Endodermal cell (in vitro differentiated cells): ENCODE data around the gene INSYN2B. TPM values are rescaled to one million over a fixed set of nuclear protein-coding genes. Genes with fewer than 3 reads are reported as not detected.

Source experiments
- DNase-seq: peaks from one replicate; pipeline ENCODE4 v3.0.0-alpha.2; 2017
- H3K27ac ChIP-seq: 2 replicates; pipeline ENCODE4 v1.5.1; 2013; ENCODE audit warnings: mild to moderate bottlenecking, low read depth, low read length, moderate library complexity
- H3K27me3 ChIP-seq: 2 replicates; pipeline ENCODE4 v1.6.1; 2013; ENCODE audit warnings: mild to moderate bottlenecking, low read length, moderate library complexity; ENCODE audit not compliant: insufficient read depth, control insufficient read depth, poor library complexity, severe bottlenecking
- H3K36me3 ChIP-seq: 2 replicates; pipeline ENCODE4 v1.7.0; 2013; ENCODE audit warnings: mild to moderate bottlenecking, low read length, moderate library complexity; ENCODE audit not compliant: control insufficient read depth, insufficient read depth
- H3K4me1 ChIP-seq: one replicate; pipeline ENCODE4 v1.7.0; 2013; ENCODE audit warnings: low read length; ENCODE audit not compliant: control insufficient read depth, insufficient read depth
- H3K4me3 ChIP-seq: 2 replicates; pipeline ENCODE4 v1.5.1; 2013; ENCODE audit warnings: mild to moderate bottlenecking, low read length, moderate library complexity
- H3K9ac ChIP-seq: 2 replicates; pipeline ENCODE4 v1.6.1; 2013; ENCODE audit warnings: mild to moderate bottlenecking, low read length, moderate library complexity; ENCODE audit not compliant: poor library complexity, severe bottlenecking; ENCODE audit errors: extremely low read depth
- H3K9me3 ChIP-seq: 2 replicates; pipeline ENCODE4 v1.6.1; 2013; ENCODE audit warnings: mild to moderate bottlenecking, low read length, moderate library complexity; ENCODE audit not compliant: control insufficient read depth
- H3K27ac Mint-ChIP-seq: 2 replicates; pipeline ENCODE4 v1.8.0; 2020; ENCODE audit warnings: mixed read lengths
- H3K27me3 Mint-ChIP-seq: 2 replicates; pipeline ENCODE4 v1.8.0; 2021; ENCODE audit warnings: mild to moderate bottlenecking, mixed read lengths; ENCODE audit not compliant: insufficient read depth
- H3K36me3 Mint-ChIP-seq: 2 replicates; pipeline ENCODE4 v1.8.0; 2020; ENCODE audit warnings: low read depth, mixed read lengths
- H3K4me1 Mint-ChIP-seq: 2 replicates; pipeline ENCODE4 v1.8.0; 2020; ENCODE audit warnings: mixed read lengths
- H3K4me3 Mint-ChIP-seq: 2 replicates; pipeline ENCODE4 v1.8.0; 2020; ENCODE audit warnings: mild to moderate bottlenecking, moderate library complexity, mixed read lengths
- H3K9me3 Mint-ChIP-seq: 2 replicates; pipeline ENCODE4 v1.8.0; 2020; ENCODE audit warnings: mild to moderate bottlenecking, mixed read lengths
- WGBS, 2 experiments: methylation state at CpG; one replicate each; pipeline versions ENCODE4 v1.1.5 to v1.1.7; 2013; ENCODE audit warnings: missing lambda C conversion rate in 2 of 2, mixed read lengths in 1 of 2; ENCODE audit not compliant: insufficient coverage in 1 of 2, insufficient read length in 1 of 2; 5-methylcytosine and 5-hydroxymethylcytosine counted together
- total RNA-seq, 2 donors: library from RNA; stranded (reverse); fragmentation: NEBNext Ultra II Directional in 1 of 2; extraction: Animal tissue kit (Norgen Biotek cat#: 25700) in 1 of 2; gene quantifications; 2 replicates in 1 of 2; 3 replicates in 1 of 2; pipeline ENCODE4 v1.2.1, GENCODE V29; 2021
- TF ChIP-seq, protein P1 (sequence below): fragments of 200-600 bp; sonication (generic); conservative IDR thresholded peaks from 2 replicates; pipeline ENCODE4 v1.5.0; 2021; ENCODE audit warnings: antibody characterized with exemption, mild to moderate bottlenecking

The INSYN2B gene
- total RNA-seq, 2 donors from 2014 or later: not detected

DNA sequence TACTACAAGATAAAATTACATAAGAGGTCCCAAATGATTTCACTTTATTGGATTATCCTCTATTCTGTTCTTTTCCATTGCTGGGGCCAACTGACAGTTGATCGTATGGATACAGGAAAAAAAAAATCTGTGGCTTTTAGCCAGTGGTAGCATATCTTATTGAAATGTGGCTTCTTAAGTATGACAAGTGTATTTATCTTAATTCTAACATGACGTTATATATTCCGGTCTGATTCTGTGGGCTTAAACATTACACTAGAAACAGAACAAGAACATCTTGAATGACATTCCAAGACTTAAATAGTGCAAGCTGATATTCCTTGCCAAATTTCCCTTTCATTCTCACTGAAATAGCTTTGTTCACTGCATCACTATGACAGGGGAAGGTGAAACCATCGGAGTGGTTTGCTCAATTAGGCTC, 117.9 kb downstream of the INSYN2B start:
- no peaks in the 10 kb centered on the region for H3K36me3 Mint-ChIP-seq
- TF ChIP-seq, protein P1, sequence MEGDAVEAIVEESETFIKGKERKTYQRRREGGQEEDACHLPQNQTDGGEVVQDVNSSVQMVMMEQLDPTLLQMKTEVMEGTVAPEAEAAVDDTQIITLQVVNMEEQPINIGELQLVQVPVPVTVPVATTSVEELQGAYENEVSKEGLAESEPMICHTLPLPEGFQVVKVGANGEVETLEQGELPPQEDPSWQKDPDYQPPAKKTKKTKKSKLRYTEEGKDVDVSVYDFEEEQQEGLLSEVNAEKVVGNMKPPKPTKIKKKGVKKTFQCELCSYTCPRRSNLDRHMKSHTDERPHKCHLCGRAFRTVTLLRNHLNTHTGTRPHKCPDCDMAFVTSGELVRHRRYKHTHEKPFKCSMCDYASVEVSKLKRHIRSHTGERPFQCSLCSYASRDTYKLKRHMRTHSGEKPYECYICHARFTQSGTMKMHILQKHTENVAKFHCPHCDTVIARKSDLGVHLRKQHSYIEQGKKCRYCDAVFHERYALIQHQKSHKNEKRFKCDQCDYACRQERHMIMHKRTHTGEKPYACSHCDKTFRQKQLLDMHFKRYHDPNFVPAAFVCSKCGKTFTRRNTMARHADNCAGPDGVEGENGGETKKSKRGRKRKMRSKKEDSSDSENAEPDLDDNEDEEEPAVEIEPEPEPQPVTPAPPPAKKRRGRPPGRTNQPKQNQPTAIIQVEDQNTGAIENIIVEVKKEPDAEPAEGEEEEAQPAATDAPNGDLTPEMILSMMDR: no peak
- Histone ChIP-seq H3K4me1 (peaks cover 5% of the 10 kb centered on the region), H3K9ac (no peak overlapping the region), H3K9me3 (no peaks in the 10 kb centered on the region), H3K4me3 (no peak overlapping the region), H3K27ac (no peak overlapping the region), H3K36me3 (no peaks in the 10 kb centered on the region), H3K27me3 (no peaks in the 10 kb centered on the region)
- H3K4me3 Mint-ChIP-seq: no peak overlapping the region
- H3K4me1 Mint-ChIP-seq: peaks cover 10% of the 10 kb centered on the region
- H3K27ac Mint-ChIP-seq: no peak overlapping the region
- DNase-seq: no peak
- peaks cover 3% of the 10 kb centered on the region for H3K27me3 Mint-ChIP-seq
- 94 to 100% methylated on average over 2 to 4 of the region's 4 CpGs for WGBS, 2 experiments
- no peaks in the 10 kb centered on the region for H3K9me3 Mint-ChIP-seq

DNA sequence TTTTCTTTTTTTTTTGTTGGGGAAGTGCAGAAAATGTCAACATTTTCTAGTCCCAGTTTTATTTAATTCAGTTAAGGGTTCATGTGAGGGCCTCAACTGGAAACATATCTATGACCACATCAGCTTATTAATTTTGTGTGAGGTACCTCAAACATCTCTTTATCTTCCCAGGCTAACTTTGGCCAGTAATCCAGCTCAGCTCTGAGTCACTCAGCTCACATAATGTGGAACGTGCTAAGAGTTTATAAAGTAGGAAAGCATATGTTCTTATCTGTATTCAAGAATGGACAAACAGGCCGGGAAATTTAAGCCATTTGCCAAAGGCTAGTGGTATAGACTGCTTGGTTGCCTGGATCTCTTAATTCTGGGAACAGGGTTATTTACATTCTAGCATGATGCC, 118.4 kb downstream of the INSYN2B start:
- Mint-ChIP-seq H3K27me3 (peaks cover 3% of the 10 kb centered on the region), H3K4me1 (peaks cover 10% of the 10 kb centered on the region), H3K36me3 (no peaks in the 10 kb centered on the region), H3K27ac (no peak overlapping the region), H3K9me3 (no peaks in the 10 kb centered on the region), H3K4me3 (no peak overlapping the region)
- 94% methylated on average over 2 of the region's 2 CpGs for WGBS, 2 experiments
- Histone ChIP-seq H3K9me3 (no peaks in the 10 kb centered on the region), H3K4me3 (no peak overlapping the region), H3K27ac (no peak overlapping the region), H3K4me1 (peaks cover 5% of the 10 kb centered on the region), H3K9ac (no peak overlapping the region), H3K36me3 (no peaks in the 10 kb centered on the region), H3K27me3 (no peaks in the 10 kb centered on the region)
- no peak for DNase-seq
- TF ChIP-seq, protein P1: no peak

DNA sequence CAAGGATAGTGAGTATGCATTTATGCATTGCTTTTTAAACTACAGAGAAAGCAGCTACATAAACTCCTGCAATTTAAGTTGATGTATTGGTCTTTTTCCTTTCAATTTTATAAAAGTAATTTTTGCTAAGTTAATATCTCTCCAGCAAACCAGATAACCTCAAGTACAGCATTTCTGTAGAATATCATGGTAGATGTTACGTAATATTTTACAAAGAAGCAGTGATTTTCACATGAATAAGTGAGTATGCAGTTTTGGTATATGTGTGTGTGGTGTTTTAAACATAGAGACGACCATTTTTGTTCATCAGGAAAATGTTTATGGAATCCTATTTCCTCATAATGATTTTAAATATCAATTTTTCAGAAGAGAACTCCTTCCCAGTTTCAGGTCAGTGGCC, 118.9 kb downstream of the INSYN2B start:
- Mint-ChIP-seq H3K4me1 (peaks cover 10% of the 10 kb centered on the region), H3K27me3 (peaks cover 3% of the 10 kb centered on the region), H3K9me3 (no peaks in the 10 kb centered on the region), H3K36me3 (no peaks in the 10 kb centered on the region), H3K4me3 (no peak overlapping the region), H3K27ac (no peak overlapping the region)
- no peak for DNase-seq
- Histone ChIP-seq H3K9me3 (no peaks in the 10 kb centered on the region), H3K36me3 (no peaks in the 10 kb centered on the region), H3K27ac (no peak overlapping the region), H3K27me3 (no peaks in the 10 kb centered on the region), H3K4me1 (peaks cover 5% of the 10 kb centered on the region), H3K9ac (no peak overlapping the region), H3K4me3 (no peak overlapping the region)
- TF ChIP-seq, protein P1: no peak
- 60 to 100% methylated on average over 1 of the region's 2 CpGs for WGBS, 2 experiments
